Jurkat, Clone E6-1 (cell line): ENCODE measurements around the gene NAGS. TPM values are rescaled to one million over a fixed set of nuclear protein-coding genes. Genes with fewer than 3 reads are reported as not detected.
"Not testable (repeated sequence)": the region's sequence is repeated elsewhere in the genome, so short reads cannot be mapped to it uniquely, and the experiment has no call there.

Experiments
- DNase-seq: peaks from one replicate; pipeline ENCODE4 v3.0.0-alpha.2; 2011; ENCODE audit warnings: low read depth, low spot score
- H3K4me3 ChIP-seq: 2 replicates; pipeline ENCODE4 v1.5.1; 2011; ENCODE audit warnings: mild to moderate bottlenecking, low read length, control low read depth, moderate library complexity
- polyA plus RNA-seq: library from polyadenylated mRNA; unstranded; fragments of >200 nt; gene quantifications from one replicate; pipeline ENCODE4 v1.2.1, GENCODE V29; 2012; ENCODE audit warnings: missing spikeins; ENCODE audit not compliant: insufficient read length, insufficient read depth

NAGS gene, protein sequence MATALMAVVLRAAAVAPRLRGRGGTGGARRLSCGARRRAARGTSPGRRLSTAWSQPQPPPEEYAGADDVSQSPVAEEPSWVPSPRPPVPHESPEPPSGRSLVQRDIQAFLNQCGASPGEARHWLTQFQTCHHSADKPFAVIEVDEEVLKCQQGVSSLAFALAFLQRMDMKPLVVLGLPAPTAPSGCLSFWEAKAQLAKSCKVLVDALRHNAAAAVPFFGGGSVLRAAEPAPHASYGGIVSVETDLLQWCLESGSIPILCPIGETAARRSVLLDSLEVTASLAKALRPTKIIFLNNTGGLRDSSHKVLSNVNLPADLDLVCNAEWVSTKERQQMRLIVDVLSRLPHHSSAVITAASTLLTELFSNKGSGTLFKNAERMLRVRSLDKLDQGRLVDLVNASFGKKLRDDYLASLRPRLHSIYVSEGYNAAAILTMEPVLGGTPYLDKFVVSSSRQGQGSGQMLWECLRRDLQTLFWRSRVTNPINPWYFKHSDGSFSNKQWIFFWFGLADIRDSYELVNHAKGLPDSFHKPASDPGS
- 2.2 TPM for polyA plus RNA-seq

DNA sequence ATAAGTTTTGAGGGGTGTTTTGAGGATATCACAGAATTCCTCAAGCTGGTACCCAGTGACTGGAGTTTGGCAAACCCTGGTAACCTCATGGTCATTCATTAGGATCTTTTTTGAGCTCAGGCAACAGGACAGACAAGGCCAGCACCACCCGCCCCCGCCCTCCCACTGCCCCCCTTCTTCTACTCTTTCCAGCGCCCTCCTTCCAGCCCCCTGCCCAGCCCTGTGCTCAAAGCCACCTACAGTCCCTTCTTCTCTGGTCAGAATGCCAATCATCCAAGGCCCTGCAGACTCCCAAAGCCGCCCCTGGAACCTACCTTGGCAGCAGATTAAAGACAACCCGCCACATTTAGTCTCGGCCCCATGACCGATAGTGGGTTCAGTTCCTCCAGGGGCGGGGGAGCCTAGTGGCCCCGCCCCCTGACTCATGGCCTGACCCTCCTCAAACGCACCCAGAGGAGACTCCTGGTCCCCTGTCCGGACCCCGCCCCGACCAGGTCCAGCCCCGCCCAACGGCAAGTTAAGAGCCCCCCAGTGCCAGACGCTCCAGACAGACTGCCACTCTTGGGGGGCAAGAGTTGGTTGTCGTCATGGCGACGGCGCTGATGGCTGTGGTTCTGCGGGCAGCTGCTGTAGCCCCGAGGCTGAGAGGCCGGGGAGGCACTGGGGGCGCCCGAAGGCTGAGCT lies at the start of gene NAGS:
NAGS (plus strand) TSS at position 546 of the 684 bp plus-strand sequence; CDS start at position 588, 42 bp downstream.
- no peak for DNase-seq

DNA sequence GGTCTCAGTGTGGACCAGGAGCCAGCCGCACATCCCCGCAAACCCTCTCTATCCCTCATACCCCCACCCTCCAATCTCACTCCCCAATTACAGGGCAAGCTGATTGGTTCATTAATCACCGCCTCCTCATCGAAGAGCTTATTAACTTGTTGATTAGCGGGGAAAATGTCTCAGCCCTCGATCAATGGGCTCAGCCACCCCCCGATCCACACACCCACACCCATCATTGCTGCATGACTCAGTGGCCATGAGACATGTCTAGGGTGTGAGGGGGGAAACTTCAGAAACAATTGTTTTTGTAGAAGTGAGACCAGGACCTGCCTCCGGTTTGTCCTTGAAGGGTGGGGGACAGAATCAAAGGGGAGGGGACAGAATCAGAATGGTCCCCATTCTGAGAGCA lies 48.2 kb upstream of the NAGS start:
- H3K4me3 ChIP-seq: no peak overlapping the region
- no peak for DNase-seq

More for the DNA sequence above, at the start of gene NAGS:
- no peak within 1 kb of the TSS for H3K4me3 ChIP-seq

DNA sequence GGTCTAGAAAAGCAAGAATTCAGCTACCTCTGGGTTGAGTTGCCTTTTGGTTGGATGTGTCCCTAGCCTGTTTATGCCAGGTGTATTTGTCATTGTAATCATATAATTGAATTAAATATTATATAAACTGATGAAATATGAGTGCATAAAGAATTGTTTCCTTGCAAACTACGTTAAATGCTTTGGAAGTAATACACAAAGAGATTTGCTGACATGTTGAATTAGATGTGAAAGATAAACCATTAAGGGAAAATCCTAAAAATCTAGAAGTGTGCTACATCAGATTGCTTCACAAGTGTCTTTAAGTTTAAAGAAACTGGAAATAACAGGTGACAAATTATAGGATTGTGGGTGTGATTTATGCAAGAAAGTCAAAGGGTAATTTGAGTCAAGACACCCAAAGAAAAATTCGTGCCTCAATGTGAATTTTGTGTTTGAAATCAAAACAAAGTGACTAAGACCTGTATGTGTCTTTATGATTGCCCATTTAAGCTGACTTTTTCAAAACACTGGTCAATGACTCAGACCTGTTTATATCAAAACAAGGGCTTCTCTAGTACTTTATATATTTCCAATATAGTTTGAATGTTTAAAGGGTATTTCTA lies 45.6 kb upstream of the NAGS start:
- H3K4me3 ChIP-seq: no peak overlapping the region
- DNase-seq: no peak

DNA sequence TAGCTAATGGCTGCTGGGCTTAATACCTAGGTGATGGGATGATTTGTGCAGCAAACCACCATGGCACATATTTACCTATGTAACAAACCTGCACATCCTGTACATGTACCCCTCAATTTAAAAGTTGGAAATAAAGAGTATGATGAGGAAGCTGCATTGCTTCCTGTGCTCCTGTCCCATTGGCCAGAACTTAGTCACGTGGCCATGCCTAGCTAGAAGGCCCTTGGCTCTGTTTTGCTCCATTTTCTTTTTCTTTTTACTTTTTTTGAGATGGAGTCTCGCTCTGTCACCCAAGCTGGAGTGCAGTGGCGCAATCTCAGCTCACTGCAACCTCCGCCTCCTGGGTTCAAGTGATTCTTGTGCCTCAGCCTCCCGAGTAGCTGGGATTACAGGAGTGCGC lies 43.1 kb upstream of the NAGS start:
- H3K4me3 ChIP-seq: not testable (repeated sequence)

DNA sequence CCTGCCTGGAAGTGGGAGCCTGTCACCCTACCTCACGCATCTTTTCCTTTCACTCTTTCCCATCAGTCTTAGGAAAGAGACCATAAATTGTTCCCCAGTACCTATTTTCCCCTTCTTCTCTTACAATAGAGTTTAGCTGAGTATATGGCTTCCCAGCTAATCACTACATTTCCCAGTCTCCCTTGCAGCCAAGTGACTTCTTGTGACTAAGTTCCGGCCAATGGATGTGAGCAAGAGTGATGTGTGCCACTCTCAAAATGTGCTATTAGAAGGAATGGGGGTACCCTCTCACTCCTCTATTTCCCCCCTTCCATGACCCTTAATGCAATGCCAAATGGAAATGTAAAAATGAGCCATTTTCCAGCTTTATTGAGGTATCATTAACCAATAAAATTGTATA lies 42.5 kb upstream of the NAGS start:
- no peak overlapping the region for H3K4me3 ChIP-seq
- DNase-seq: no peak

More for the DNA sequence above, 43.1 kb upstream of the NAGS start:
- not testable (repeated sequence) for DNase-seq

DNA sequence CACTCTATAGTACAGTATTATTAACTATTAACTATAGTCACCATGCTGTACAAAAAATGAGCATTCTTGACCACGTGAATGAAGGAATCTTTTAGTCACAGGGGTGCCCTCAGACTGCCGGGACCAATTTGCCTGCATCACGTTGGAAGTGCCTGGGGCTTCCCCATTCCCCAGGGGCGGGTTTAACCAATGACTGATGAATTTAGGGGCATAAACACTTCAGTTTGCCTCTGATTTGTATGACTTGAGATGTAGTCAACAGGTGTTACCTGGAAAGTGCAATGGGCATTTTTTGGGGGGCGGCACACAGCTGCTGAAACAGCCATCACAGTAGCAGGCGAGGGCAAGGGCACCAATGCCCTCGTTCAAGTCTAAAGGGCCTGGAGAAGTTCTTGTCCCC lies 41.9 kb upstream of the NAGS start:
- no peak overlapping the region for H3K4me3 ChIP-seq
- DNase-seq: no peak

DNA sequence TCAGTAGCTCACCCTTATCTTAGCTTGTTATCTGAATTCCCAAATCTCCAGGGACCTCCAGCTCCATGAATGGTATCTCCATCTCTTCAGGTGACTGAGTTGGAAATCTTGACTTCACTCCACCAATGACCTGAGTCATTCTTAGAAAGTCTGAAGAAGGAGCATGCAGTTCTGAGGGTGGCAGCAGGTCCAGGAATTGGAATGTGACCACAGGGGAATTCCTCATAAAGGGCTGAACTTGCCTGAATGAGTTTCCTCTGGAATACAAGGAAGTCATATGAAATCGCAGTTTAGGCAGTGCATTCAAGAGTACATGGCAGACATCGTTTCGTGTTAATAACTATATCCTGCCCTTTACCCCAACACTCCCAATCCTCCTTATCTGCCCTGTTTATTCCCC lies 38.1 kb upstream of the NAGS start:
- no peak for DNase-seq
- H3K4me3 ChIP-seq: no peak overlapping the region

DNA sequence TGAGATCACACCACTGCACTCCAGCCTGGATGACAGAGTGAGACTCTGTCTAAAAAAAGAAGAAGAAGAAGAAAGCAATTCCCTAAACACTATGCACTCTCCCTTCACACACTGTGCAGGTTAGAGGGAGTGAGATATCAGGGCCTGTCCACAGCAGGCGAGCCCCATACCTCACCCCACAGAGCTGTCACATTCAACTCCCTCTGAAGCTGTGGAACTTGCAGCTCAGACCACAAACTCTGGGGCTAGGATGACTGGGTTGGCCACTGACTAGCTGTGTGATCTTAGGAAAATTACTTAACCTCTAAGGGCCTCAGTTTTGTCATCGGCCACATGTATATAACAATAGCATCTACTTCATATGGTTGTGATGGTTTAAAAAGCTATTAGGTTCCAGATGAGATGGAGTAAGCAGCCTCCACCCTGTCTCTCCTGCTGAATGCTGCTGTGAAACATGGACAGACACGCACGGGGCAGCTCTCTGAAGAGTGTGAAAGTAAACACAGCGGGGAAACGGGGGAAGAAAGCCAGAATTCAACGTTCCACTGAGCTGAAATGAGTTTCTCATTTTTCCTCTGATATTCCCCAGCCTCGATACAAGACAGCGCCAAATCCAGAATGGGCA lies 37.1 kb upstream of the NAGS start:
- DNase-seq: no peak
- no peak overlapping the region for H3K4me3 ChIP-seq

DNA sequence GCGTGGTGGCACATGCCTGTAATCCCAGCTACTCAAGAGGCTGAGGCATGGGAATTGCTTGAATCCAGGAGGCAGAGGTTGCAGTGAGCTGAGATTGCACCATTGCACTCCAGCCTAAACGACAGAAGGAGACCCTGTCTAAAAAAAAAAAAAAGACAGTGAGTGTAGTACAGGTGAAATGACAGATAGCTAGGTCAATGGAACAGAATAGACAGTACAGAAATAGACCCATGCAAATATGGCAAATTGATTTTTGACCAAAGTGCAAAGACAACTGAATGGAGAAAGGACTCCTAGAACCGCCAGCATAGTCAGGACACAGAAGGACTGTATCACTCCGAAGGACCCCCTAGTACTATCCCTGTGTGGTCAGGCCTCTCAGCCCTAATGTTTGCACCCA lies 34.1 kb upstream of the NAGS start:
- DNase-seq: no peak

DNA sequence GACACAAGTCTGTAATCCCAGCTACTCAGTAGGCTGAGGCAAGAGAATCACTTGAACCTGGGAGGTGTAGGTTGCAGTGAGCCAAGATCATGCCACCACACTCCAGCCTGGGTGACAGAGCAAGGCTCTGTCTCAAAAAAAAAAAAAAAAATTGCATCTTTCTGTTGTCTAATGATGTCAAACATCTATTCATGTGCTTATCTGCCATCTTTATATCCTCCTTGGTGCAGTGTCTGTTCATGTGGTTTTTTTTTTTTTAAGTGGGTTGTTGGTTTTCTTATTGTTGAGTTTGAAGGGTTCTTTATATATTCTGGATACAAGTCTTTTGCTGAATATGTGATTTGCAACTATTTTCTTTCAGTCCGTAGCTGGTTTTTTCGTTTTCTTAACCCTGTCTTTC lies 33.0 kb upstream of the NAGS start:
- not testable (repeated sequence) for H3K4me3 ChIP-seq

More for the DNA sequence above, 34.1 kb upstream of the NAGS start:
- no peak overlapping the region for H3K4me3 ChIP-seq

DNA sequence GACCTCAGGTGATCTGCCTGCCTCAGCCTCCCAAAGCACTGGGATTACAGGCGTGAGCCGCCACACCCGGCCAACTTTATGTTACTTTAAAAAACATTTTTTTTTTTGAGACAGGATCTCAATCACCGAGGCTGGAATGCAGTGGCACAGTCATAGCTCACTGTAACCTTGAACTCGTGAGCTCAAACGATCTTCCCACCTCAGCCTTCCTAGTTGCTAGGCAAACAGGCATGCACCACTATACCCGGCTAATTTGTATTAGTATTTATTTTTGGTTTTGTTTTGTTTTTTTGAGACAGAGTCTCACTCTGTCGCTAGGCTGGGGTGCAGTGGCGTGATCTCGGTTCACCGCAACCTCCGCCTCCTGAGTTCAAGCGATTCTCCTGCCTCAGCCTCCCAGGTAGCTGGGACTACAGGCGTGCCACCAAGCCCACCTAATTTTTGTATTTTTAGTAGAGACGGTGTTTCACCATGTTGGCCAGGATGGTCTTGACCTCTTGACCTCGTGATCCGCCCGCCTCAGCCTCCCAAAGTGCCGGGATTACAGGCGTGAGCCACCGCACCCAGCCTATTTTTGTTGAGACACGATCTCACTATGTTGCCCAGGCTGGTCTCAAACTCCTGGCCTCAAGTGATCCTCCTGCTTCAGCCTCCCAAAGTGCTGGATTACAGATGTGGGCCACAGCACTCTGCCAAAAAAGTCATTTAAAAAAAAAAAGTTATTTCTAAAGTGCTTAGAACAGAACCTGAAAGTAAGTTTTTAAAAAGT lies 31.8 kb upstream of the NAGS start:
- not testable (repeated sequence) for H3K4me3 ChIP-seq, DNase-seq

More for the DNA sequence above, 33.0 kb upstream of the NAGS start:
- peak; percentile 76 for DNase-seq

DNA sequence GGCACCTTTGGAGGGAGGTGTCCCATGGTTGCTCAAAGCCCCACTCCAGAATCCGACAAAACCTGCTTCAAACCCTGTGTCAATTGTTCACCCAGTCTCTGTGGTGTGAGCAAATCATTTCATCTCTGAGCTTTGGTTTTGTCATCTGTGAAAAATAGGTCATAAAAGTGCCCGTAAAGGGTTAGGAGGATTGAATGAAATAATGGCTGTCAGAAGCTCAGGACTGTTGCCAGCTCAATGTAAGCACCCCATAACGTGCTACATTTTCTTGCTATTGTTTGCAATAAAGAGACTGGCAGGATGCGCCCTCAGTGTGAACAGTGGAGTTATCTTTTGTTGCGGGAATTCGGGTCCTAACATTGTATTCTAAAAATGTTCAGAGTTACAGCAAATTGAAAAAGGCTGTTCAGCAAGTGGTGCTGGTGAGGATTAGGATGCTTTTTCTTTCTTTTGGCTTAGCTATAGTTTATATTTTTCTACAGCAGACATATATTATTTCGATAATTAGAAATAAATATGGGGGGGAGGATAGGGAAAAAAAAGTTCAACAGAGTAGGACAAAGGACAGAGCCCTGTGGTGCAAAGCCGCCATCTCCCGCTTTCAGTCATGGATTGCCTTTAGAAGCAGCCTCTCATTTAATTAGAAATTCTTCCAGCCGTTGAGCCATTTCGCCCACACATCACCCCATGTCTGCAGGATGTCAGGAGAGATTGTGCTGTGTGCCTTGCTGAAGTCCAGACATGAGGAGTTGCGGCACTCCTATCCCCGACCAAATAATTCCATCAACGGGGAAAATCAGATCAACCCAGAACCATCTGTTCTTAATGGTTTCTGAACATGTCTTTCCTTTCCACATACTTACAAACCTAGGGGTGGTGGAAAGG lies 29.8 kb upstream of the NAGS start:
- no peak for DNase-seq
- no peak overlapping the region for H3K4me3 ChIP-seq

DNA sequence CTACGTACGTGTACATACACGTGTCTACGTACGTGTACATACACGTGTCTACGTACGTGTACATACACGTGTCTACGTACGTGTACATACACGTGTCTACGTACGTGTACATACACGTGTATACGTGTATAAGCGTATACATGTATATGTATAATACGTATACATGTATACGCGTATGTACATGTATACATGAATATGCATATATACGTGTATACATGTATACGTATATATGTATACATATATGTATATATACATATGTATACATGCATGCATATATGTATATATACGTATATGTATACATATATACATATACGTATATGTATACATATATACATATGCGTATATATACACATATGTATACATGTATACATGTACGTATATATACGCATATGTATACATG lies 28.5 kb upstream of the NAGS start:
- H3K4me3 ChIP-seq: no peak overlapping the region
- DNase-seq: no peak

DNA sequence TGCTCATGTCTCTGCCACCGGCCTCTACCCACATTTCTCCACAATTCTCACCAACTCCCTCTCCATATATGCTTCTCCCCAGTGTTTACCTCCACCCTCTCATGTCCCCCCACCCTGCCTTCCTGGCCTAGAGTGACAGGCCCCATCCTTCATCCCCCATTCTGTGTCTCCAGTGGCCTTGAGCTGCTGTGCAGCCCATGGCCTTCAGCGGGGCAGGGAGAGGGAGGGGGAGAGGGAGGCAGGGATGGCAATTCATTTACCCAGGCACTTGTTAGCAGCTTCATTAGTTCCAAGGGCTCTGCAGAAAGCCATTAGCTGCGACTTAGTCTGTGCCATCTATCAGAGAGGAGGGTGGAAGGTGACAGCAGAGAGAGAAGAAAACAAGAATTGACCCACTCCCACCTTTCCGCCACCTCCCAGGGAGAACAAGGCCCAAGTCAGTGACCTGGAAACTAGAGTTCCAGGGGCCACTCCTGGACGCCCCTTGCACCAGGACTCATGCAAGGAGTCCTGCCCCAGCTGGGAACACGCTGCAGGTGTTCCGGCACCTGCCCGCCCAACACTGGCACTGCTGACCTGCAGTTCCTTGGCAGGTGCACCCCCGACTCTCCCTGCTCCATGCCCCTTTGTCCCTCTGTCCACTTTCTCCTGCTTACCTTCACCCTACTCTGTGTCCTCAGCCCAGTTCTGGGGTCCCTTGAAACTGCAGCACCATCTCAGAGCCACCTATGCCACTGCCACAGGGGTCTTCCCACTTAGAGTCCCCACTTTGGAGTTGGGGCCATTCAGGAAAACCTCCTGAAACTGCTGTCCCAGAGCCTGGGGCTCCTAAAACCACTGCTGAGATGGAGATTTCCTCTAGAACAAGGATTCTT lies 27.2 kb upstream of the NAGS start:
- no peak overlapping the region for H3K4me3 ChIP-seq
- DNase-seq: no peak

DNA sequence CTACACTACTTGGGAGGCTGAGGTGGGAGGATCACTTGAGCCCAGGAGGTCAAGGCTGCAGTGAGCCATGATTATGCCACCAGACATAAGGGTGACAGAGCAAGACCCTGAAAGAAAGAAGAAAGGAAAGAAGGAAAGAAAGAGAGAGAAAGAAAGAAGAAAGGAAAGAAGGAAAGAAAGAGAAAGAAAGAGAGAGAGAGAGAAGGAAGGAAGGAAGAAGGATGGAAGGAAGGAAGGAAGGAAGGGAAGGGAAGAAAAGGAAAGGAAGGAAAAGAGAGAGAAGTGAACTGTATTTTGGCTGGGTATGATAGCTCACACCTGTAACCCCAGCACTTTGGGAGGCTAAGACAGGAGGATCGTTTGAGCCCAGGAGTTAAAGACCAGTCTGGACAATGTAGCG lies 26.3 kb upstream of the NAGS start:
- DNase-seq: no peak
- H3K4me3 ChIP-seq: no peak overlapping the region

DNA sequence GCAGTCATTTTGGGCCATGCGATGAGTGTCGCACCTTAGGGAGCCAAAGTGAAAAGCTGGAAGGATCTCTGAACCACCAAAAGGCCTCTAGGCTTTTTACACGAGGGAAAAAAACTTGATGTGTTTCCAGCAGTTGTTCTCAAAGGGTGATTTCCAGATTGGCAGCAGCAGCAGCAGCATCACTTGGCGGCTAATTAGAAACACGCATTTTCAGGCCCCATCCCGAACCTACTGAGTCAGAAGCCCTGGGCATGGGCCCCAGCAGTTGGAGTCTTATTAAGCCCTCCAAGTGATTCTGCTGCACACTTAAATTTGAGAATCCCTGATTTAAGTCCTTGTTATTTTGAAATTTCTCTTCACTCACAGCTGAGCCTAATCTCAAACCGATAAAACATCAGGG lies 25.4 kb upstream of the NAGS start:
- DNase-seq: no peak
- H3K4me3 ChIP-seq: no peak overlapping the region

DNA sequence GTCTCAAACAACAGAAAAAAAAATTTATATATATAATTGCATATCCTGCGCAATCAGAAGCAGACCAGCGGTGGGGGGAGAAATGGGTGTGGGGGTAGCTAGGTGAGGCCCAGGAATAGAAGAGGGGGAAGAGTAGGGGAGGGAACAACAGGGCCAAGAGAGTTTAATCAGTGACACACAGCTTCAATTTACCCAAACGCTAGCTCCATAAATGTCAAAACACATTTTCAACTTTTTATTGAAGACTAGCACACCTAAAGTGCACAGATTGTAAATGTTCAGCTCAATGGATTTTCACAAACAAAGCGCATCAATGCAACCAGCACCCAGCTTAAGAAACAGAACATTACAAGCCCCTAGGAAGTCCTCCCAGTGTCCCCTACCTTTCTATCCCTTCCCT lies 24.8 kb upstream of the NAGS start:
- DNase-seq: no peak
- H3K4me3 ChIP-seq: no peak overlapping the region
